Measurements from ENCODE around the gene GABRG3.

DNA sequence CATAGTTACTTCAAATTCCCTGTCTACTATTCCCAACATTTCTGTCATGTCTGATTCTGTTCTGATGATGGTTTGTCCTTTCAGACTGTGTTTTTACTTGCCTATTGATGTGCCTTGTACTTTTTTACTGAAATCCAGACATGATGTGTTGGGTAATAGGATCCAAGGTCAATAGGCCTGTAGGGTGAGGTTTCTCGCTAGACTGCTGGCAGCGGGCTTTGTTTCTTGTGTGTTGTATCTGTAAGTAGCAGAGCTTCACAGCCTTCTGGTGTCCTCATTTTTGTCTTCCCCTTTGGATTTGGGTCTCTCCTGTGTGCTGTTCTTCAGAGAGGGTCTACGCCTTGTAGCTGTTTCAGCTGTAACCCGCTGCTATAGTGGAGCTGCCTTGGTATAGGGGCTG, 140.3 kb downstream of the GABRG3 start:
- no peak for TF ChIP-seq ZNF155 (tag by site-specific recombination; IDR thresholded peaks at IDR 0.05)
- TF ChIP-seq, protein P1, sequence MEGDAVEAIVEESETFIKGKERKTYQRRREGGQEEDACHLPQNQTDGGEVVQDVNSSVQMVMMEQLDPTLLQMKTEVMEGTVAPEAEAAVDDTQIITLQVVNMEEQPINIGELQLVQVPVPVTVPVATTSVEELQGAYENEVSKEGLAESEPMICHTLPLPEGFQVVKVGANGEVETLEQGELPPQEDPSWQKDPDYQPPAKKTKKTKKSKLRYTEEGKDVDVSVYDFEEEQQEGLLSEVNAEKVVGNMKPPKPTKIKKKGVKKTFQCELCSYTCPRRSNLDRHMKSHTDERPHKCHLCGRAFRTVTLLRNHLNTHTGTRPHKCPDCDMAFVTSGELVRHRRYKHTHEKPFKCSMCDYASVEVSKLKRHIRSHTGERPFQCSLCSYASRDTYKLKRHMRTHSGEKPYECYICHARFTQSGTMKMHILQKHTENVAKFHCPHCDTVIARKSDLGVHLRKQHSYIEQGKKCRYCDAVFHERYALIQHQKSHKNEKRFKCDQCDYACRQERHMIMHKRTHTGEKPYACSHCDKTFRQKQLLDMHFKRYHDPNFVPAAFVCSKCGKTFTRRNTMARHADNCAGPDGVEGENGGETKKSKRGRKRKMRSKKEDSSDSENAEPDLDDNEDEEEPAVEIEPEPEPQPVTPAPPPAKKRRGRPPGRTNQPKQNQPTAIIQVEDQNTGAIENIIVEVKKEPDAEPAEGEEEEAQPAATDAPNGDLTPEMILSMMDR (tag by site-specific recombination; IDR thresholded peaks at IDR 0.05): no peak
- TF ChIP-seq ZNF747 (tag by site-specific recombination; IDR thresholded peaks at IDR 0.05): no peak
- TF ChIP-seq ZNF549 (tag by site-specific recombination; IDR thresholded peaks at IDR 0.05): no peak
- TF ChIP-seq MZF1 (tag by site-specific recombination; IDR thresholded peaks at IDR 0.05; ENCODE audit: borderline replicate concordance): no peak
- TF ChIP-seq, protein P2, sequence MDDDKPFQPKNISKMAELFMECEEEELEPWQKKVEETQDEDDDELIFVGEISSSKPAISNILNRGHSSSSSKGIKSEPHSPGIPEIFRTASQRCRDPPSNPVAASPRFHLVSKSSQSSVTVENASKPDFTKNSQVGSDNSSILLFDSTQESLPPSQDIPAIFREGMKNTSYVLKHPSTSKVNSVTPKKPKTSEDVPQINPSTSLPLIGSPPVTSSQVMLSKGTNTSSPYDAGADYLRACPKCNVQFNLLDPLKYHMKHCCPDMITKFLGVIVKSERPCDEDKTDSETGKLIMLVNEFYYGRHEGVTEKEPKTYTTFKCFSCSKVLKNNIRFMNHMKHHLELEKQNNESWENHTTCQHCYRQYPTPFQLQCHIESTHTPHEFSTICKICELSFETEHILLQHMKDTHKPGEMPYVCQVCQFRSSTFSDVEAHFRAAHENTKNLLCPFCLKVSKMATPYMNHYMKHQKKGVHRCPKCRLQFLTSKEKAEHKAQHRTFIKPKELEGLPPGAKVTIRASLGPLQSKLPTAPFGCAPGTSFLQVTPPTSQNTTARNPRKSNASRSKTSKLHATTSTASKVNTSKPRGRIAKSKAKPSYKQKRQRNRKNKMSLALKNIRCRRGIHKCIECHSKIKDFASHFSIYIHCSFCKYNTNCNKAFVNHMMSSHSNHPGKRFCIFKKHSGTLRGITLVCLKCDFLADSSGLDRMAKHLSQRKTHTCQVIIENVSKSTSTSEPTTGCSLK (tag by site-specific recombination; IDR thresholded peaks at IDR 0.05): no peak
- TF ChIP-seq ZNF280D (tag by site-specific recombination; IDR thresholded peaks at IDR 0.05): no peak
- TF ChIP-seq, protein P3, sequence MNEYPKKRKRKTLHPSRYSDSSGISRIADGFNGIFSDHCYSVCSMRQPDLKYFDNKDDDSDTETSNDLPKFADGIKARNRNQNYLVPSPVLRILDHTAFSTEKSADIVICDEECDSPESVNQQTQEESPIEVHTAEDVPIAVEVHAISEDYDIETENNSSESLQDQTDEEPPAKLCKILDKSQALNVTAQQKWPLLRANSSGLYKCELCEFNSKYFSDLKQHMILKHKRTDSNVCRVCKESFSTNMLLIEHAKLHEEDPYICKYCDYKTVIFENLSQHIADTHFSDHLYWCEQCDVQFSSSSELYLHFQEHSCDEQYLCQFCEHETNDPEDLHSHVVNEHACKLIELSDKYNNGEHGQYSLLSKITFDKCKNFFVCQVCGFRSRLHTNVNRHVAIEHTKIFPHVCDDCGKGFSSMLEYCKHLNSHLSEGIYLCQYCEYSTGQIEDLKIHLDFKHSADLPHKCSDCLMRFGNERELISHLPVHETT (tag by site-specific recombination; IDR thresholded peaks at IDR 0.05): no peak
- TF ChIP-seq ZNF138 (tag by site-specific recombination; IDR thresholded peaks at IDR 0.05; ENCODE audit: borderline replicate concordance): no peak
- no peak for TF ChIP-seq ZNF558 (tag by site-specific recombination; IDR thresholded peaks at IDR 0.05)
- no peak for TF ChIP-seq ZBTB8A (tag by site-specific recombination; IDR thresholded peaks at IDR 0.05)
- TF ChIP-seq TCF7L2 (IDR thresholded peaks at IDR 0.05; ENCODE audit: borderline replicate concordance, low read depth, low read length): no peak
- TF ChIP-seq ZBTB21 (tag by site-specific recombination; IDR thresholded peaks at IDR 0.05): no peak
- TF ChIP-seq, protein P4, sequence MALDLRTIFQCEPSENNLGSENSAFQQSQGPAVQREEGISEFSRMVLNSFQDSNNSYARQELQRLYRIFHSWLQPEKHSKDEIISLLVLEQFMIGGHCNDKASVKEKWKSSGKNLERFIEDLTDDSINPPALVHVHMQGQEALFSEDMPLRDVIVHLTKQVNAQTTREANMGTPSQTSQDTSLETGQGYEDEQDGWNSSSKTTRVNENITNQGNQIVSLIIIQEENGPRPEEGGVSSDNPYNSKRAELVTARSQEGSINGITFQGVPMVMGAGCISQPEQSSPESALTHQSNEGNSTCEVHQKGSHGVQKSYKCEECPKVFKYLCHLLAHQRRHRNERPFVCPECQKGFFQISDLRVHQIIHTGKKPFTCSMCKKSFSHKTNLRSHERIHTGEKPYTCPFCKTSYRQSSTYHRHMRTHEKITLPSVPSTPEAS (tag by site-specific recombination; IDR thresholded peaks at IDR 0.05): no peak
